ENCODE results near the gene DCST1.

- no peak for TF ChIP-seq GATA2 (IDR thresholded peaks at IDR 0.05; ENCODE audit: low read depth, low read length)
- no peak for TF ChIP-seq GATA3 (IDR thresholded peaks at IDR 0.05; ENCODE audit: low read depth, low read length)
Observed at GRCh38 chr1:155082301-155083051, 48.9 kb downstream of the DCST1 start.

Measured in SH-SY5Y (cell line).